Middle frontal gyrus (tissue), 1 donor: ENCODE results near the gene CLASP2.
"Not testable (repeated sequence)": the region's sequence is repeated elsewhere in the genome, so short reads cannot be mapped to it uniquely, and the experiment has no call there.

ENCODE experiments used
- DNase-seq: peaks from one replicate; pipeline ENCODE4 v3.0.0-alpha.2; 2015; ENCODE audit warnings: low spot score; ENCODE audit errors: extremely low spot score

Gene CLASP2

DNA sequence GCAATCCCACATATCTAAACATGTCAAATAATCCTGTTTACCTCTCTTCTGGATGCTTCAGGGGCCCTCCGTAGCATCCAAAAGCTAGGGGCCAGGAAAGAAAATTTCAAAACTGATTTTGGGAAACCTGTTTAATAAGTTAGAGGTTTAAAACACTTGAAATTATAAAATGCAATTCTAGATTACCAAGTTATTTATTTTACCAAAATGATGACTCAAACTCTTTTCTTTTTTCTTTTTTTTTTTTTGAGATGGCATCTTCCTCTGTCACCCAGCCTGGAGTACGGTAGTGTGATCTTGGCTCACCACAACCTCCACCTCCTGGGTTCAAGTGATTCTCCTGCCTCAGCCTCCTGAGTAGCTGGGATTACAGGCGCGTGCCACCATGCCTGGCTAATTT, 258.5 kb downstream of the CLASP2 start:
- DNase-seq = not testable (repeated sequence)

DNA sequence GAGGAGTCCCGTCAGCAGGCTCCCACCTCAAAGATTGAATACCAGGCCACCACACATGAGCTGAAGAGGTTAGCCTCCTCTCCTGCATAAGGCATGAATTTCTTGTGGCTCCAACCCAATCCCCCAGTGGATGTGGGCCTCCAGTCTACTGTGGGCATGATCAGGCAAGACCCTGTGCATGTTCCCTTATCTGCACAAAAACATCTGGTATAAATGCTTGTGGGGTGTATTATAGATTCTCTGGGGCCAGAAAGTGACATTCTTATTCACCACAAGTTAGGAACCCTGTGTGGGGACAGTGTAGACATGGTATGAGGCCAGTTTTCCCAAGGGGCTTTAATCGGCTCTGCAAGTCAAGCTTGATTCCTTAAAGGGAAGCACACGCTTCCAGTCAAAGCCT, 259.6 kb downstream of the CLASP2 start:
- DNase-seq = no peak

DNA sequence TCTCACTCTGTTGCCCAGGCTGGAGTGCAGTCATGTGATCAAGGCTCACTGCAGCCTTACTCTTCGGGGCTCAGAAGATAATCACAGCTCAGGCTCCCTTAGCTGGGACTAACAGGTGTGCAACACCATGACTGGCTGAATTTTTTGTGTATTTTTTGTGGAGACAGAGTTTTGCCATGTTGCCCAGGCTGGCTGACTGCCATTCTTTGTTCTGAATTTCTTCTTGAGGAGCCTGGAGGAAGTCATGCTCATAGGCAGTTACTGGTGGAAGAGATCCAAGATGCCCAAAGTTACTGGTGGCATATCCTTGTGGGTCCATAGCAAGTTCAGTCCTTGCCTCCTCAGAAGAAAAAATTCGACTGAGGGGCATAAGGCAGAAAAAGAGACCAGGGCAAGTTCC, 261.3 kb downstream of the CLASP2 start:
- DNase-seq = no peak

DNA sequence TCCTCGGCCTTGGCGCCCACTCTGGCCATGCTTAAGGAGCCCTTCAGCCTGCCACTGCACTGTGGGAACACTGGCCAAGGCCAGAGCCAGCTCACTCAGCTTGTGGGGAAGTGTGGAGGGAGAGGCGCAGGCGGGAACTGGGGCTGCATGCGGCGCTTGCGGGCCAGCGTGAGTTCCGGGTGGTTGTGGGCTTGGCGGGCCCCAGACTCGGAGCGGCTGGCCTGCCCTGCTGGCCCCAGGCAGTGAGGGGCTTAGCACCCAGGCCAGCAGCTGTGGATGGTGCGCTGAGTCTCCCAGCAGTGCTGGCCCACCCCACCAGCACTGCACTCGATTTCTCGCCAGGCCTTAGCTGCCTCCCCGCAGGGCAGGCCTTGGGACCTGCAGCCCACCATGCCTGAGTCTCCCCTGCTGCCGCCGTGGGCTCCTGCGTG, 264.7 kb downstream of the CLASP2 start:
- DNase-seq = no peak

DNA sequence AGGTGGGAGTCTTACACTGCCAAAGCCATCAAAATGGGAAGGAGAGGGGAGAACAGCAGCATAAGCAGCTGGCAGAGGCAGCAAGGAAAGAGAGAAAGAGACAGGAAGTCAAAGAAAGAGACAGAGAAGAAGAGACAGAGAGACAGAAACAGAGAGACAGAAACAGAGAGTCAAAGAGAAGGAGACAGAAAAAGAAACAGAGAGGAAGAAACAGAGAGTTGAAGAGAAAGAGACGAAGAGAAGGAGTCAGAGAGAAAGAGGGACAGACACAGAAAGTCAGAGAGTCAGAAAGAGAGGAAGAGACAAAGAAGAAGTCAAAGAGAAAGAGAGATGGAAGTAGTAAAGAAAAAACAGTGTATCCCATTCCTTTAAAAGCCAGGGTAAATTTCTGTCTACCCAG, 266.1 kb downstream of the CLASP2 start:
- not testable (repeated sequence) for DNase-seq

DNA sequence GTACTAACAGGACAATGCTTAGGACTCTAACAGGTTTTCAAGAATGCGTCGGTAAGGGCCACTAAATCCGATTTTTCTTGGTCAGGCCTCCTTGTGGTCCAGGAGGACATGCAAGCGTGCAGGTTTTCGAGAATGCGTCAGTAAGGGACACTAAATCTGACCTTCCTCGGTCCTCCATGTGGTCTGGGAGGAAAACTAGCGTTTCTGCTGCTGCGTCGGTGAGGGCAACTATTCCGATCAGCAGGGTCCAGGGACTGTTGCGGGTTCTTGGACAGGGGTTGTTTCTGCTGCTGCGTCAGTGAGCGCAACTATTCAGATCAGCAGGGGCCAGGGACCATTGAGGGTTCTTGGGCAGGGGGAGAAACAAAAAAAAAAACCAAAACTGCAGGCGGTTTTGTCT, 270.1 kb downstream of the CLASP2 start:
- no peak for DNase-seq

DNA sequence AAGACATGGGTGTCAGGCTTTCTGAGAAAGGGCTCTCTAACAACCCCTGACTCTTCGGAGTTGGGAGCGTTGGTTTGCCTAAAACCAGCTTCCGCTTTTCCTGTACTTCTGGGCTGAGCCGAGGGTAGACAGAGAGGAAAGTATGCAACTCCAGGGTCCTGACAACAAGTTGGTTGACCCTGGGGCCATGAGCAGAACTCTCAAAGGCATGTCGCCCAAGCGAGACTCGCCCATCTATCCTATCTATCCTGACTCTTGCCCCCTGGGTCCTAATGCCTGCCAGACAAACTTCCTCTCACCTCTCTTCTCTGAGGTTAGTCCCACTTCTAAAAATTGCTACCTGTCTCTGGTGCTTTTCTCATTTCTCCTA, 270.8 kb downstream of the CLASP2 start:
- DNase-seq = not testable (repeated sequence)
